Measurements from ENCODE around the gene OR51M1. TPM values are rescaled to one million over a fixed set of nuclear protein-coding genes. Genes with fewer than 3 reads are reported as not detected.

OR51M1 gene
- total and polyA plus RNA-seq, 2 donors (not counting 3 experiments of a cell fraction or from before 2014, with no cell fraction given): not detected

GRCh38 chr11:5348551-5349194 is 34.9 kb upstream of the OR51M1 start:
- ChIA-PET CTCF (interaction anchor here (0.9 to 1.3 kb wide), 2 partner anchors 13 to 20 kb away, joined by 3 read pairs; no protein-coding TSS in a partner anchor), POLR2A (no interaction called here)
- H3K4me2 ChIP-seq (ENCODE audit: insufficient read depth, low read length): no peak overlapping the region
- no peak for FAIRE-seq
- no peak overlapping the region for H3K9ac ChIP-seq (replicated peaks; ENCODE audit: extremely low read depth, insufficient read depth, low read length)
- DNase-seq (ENCODE audit: low read depth, low spot score): no peak
- TF ChIP-seq FOS (IDR thresholded peaks at IDR 0.05; ENCODE audit: borderline replicate concordance, insufficient read depth, low read length) (no peak), MYC (IDR thresholded peaks at IDR 0.05; ENCODE audit: low read depth, low read length) (no peak), POLR2A (IDR thresholded peaks at IDR 0.05; ENCODE audit: low read depth, low read length) (no peak), POLR2AphosphoS5 (IDR thresholded peaks at IDR 0.05; ENCODE audit: insufficient read depth, low read depth, low read length) (no peak), JUN (IDR thresholded peaks at IDR 0.05; ENCODE audit: borderline replicate concordance, insufficient read depth, insufficient read length, low read depth) (no peak), GATA2 (IDR thresholded peaks at IDR 0.05; ENCODE audit: insufficient read depth, insufficient read length, low read depth, low read length) (no peak), EZH2 (IDR thresholded peaks at IDR 0.05; ENCODE audit: borderline replicate concordance, low read depth, low read length, severe bottlenecking) (no peak)
- TF ChIP-seq, protein P1, sequence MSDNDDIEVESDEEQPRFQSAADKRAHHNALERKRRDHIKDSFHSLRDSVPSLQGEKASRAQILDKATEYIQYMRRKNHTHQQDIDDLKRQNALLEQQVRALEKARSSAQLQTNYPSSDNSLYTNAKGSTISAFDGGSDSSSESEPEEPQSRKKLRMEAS (IDR thresholded peaks at IDR 0.05; ENCODE audit: insufficient read depth, insufficient read length): no peak
- TF ChIP-seq, protein P2, sequence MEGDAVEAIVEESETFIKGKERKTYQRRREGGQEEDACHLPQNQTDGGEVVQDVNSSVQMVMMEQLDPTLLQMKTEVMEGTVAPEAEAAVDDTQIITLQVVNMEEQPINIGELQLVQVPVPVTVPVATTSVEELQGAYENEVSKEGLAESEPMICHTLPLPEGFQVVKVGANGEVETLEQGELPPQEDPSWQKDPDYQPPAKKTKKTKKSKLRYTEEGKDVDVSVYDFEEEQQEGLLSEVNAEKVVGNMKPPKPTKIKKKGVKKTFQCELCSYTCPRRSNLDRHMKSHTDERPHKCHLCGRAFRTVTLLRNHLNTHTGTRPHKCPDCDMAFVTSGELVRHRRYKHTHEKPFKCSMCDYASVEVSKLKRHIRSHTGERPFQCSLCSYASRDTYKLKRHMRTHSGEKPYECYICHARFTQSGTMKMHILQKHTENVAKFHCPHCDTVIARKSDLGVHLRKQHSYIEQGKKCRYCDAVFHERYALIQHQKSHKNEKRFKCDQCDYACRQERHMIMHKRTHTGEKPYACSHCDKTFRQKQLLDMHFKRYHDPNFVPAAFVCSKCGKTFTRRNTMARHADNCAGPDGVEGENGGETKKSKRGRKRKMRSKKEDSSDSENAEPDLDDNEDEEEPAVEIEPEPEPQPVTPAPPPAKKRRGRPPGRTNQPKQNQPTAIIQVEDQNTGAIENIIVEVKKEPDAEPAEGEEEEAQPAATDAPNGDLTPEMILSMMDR (IDR thresholded peaks at IDR 0.05; ENCODE audit: extremely low read depth in 1 of 2, insufficient read depth in 1 of 2, low read depth in 1 of 2, low read length in 2 of 2): no peak
- H3K9me1 ChIP-seq (replicated peaks; ENCODE audit: control insufficient read depth, extremely low read depth, insufficient read depth, low read length): no peaks in the 10 kb centered on the region
- H3K27me3 ChIP-seq (ENCODE audit: control insufficient read depth in 2 of 2, insufficient read depth in 2 of 2, low read length in 2 of 2): no peaks in the 10 kb centered on the region
- intact Hi-C loops (cut with micrococcal nuclease): no loop called here
- H3K79me2 ChIP-seq (ENCODE audit: control insufficient read depth, insufficient read depth, low read length): no peaks in the 10 kb centered on the region
- no peaks in the 10 kb centered on the region for H4K20me1 ChIP-seq (replicated peaks; ENCODE audit: control insufficient read depth, extremely low read depth, insufficient read depth, low read length)
- no peak overlapping the region for H3K27ac ChIP-seq (ENCODE audit: insufficient read depth, low read depth, low read length)
- H3K36me3 ChIP-seq (ENCODE audit: control insufficient read depth in 2 of 2, extremely low read depth in 1 of 2, insufficient read depth in 2 of 2, low read length in 2 of 2): no peaks in the 10 kb centered on the region
- no peaks in the 10 kb centered on the region for H3K9me3 ChIP-seq (replicated peaks; ENCODE audit: control insufficient read depth, insufficient read depth, low read length)
- BruUV-seq (replicated peaks): no TSS peak
- H3K4me3 ChIP-seq (replicated peaks in 1 of 3; ENCODE audit: insufficient read depth in 1 of 3, low read depth in 1 of 3, low read length in 3 of 3): no peak overlapping the region
- no peaks in the 10 kb centered on the region for H3K4me1 ChIP-seq (ENCODE audit: control insufficient read depth, extremely low read depth, insufficient read depth, low read length)
- dilution Hi-C loops (cut with MboI; ENCODE audit: extremely low pct_ligation_motif_present, low sequenced_read_pairs): no loop called here
- no peak overlapping the region for H2AFZ ChIP-seq (ENCODE audit: low read depth, low read length)

All from endothelial cell of umbilical vein (primary cell).